ENCODE data around the gene COQ10A. TPM values are rescaled to one million over a fixed set of nuclear protein-coding genes. Genes with fewer than 3 reads are reported as not detected.

COQ10A gene
- 10 to 100 TPM in 1 of 4 donors, 1 to 10 TPM in 3; 2.8 to 11.0 (median 5.8) TPM for total RNA-seq

DNA sequence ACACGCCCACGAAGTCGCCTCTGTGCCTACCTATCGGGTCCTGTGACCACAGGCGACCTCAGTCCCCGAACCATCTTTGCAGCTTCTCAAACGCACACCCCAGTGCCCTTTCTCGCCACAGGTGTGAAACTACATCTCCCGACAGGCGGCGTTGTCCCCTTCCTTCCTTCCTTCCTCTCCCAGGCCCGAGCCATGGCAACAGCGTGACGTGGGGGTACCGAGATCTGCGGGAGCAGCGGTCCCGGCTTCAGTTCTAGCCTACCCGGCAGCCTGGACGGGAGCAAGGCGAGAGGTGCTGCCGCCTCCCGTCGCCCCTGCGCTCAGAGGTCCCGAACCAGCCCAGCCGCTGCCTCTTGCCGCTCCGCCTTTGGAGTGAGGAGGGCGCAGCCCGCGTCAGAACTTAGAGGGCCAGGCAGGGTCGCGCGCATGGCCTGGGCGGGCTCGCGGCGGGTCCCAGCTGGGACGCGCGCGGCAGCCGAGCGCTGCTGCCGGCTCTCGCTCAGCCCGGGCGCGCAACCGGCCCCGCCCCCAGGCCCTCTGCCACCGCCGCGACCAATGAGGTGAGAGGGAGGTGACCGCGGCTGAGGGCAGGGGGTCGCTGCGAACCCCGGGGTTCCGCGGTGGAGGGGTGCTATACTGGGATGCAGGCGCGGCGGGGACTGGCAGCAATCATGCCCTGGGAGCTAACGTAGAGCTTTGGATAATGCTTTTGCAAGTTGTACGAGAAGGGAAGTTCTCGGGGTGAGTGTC is at the start of gene COQ10A:
Gene COQ10A (plus strand): TSS at position 250 of the 750 bp plus-strand sequence. CDS start 177 bp downstream, at position 427.
- WGBS, 2 donors: 0% methylated on average over 32 to 65 of the region's 68 CpGs
- peak within 1 kb of the TSS; percentile 62 for H3K4me3 ChIP-seq (ENCODE audit: low read depth, poor library complexity, severe bottlenecking)
- TF ChIP-seq, protein P1, sequence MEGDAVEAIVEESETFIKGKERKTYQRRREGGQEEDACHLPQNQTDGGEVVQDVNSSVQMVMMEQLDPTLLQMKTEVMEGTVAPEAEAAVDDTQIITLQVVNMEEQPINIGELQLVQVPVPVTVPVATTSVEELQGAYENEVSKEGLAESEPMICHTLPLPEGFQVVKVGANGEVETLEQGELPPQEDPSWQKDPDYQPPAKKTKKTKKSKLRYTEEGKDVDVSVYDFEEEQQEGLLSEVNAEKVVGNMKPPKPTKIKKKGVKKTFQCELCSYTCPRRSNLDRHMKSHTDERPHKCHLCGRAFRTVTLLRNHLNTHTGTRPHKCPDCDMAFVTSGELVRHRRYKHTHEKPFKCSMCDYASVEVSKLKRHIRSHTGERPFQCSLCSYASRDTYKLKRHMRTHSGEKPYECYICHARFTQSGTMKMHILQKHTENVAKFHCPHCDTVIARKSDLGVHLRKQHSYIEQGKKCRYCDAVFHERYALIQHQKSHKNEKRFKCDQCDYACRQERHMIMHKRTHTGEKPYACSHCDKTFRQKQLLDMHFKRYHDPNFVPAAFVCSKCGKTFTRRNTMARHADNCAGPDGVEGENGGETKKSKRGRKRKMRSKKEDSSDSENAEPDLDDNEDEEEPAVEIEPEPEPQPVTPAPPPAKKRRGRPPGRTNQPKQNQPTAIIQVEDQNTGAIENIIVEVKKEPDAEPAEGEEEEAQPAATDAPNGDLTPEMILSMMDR (IDR thresholded peaks at IDR 0.05): peak in 1 of 3 donors; percentile 20
- TF ChIP-seq POLR2A (IDR thresholded peaks at IDR 0.05): no peak
- intact Hi-C loops (cut with DNase I; ENCODE audit: low total_unique reads): no loop called here
- peak; percentile 87 to 98 for DNase-seq (ENCODE audit: low spot score in 2 of 2)

DNA sequence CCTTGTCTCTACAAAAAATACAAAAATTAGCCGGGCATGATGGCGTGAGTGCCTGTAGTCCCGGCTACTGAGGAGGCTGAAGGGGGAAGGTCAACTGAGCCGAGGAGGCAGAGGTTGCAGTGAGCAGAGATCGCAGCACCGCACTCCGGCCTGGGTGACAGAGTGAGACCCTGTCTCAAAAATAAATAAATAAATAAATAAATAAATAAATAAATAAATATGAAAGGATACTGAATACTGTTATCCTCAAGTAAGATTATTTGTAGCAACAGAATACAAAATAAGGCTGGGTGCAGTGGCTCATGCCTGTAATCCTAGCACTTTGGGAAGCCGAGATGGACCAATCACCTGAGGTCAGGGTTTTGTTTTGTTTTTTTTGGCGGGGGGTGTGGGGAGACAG is 46.9 kb upstream of the COQ10A start:
- no peak for DNase-seq (ENCODE audit: low spot score in 2 of 2)
- intact Hi-C loops (cut with DNase I; ENCODE audit: low total_unique reads): loop anchor here (2.0 kb wide), 1 partner anchor 51 kb away; no protein-coding TSS in a partner anchor
- WGBS, 2 donors: 94 to 96% methylated on average over 9 of the region's 9 CpGs
- TF ChIP-seq, protein P1 (IDR thresholded peaks at IDR 0.05): no peak
- no peak for TF ChIP-seq POLR2A (IDR thresholded peaks at IDR 0.05)
- H3K4me3 ChIP-seq (ENCODE audit: low read depth, poor library complexity, severe bottlenecking): no peak overlapping the region

DNA sequence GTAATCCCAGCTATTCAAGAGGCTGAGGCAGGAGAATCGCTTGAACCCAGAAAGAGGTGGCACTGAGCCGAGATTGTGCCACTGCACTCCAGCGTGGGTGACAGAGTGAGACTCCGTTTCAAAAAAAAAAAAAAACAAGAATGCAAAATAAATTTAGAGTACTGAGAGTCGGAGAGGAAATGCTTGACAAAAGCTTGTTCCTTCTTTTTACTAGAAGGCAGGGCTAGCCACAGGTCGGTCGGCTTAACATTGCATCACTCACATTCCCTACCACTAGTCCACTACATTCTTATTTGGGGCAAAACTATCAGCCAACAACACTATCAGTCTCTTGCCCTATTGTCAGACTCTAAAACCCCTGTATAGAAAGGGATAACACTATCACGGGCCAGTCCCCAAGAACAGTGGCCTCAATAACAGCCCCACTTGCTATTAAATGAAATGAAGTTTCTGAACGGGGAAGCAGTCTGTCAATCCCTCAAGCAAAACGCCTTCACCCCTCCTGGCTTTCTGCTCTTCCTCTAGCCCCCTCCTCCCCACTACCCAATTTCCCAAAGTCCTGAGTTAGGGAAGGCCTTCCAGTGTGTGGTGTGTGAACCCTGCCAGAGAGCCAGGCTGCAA is 46.0 kb upstream of the COQ10A start:
- peak overlapping the region; percentile 83 for H3K4me3 ChIP-seq (ENCODE audit: low read depth, poor library complexity, severe bottlenecking)
- TF ChIP-seq, protein P1 (IDR thresholded peaks at IDR 0.05): no peak
- TF ChIP-seq POLR2A (IDR thresholded peaks at IDR 0.05): no peak
- intact Hi-C loops (cut with DNase I; ENCODE audit: low total_unique reads): loop anchor here (2.0 kb wide), 1 partner anchor 52 kb away; no protein-coding TSS in a partner anchor
- WGBS, 2 donors: 7 to 9% methylated on average over 10 of the region's 10 CpGs
- DNase-seq (ENCODE audit: low spot score in 2 of 2): no peak

DNA sequence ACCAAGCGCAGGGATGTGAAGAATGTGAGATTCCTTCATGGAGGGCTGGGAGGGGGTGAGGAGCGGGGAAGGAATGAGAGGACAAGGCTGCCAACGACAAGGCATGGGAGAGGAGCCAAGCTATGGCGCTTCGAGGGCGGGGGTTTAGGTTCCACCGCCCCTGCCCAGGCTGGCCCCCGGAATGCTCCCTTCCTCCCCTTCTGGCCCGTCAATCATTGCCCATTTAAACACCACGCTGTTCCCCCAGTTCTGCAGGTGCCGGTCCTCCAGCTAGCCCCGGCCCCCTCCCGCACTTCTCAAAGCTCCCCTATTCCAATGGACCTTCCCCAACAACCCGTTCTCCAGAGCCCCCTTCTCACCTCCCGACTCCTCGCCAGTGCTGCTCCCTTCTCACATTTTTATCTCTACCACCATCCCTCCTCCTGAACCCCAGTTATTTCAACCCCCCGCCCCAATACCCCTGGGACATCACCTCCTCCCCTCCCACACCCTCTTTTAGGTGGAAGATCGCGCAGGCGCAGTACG is 45.4 kb upstream of the COQ10A start:
- peak overlapping the region; percentile 83 for H3K4me3 ChIP-seq (ENCODE audit: low read depth, poor library complexity, severe bottlenecking)
- TF ChIP-seq POLR2A (IDR thresholded peaks at IDR 0.05): no peak
- TF ChIP-seq, protein P1 (IDR thresholded peaks at IDR 0.05): no peak
- DNase-seq (ENCODE audit: low spot score in 2 of 2): peak in 1 of 2 donors; percentile 92
- intact Hi-C loops (cut with DNase I; ENCODE audit: low total_unique reads): loop anchor here (2.0 kb wide), 1 partner anchor 52 kb away; no protein-coding TSS in a partner anchor
- WGBS, 2 donors: 1% methylated on average over 21 of the region's 21 CpGs

DNA sequence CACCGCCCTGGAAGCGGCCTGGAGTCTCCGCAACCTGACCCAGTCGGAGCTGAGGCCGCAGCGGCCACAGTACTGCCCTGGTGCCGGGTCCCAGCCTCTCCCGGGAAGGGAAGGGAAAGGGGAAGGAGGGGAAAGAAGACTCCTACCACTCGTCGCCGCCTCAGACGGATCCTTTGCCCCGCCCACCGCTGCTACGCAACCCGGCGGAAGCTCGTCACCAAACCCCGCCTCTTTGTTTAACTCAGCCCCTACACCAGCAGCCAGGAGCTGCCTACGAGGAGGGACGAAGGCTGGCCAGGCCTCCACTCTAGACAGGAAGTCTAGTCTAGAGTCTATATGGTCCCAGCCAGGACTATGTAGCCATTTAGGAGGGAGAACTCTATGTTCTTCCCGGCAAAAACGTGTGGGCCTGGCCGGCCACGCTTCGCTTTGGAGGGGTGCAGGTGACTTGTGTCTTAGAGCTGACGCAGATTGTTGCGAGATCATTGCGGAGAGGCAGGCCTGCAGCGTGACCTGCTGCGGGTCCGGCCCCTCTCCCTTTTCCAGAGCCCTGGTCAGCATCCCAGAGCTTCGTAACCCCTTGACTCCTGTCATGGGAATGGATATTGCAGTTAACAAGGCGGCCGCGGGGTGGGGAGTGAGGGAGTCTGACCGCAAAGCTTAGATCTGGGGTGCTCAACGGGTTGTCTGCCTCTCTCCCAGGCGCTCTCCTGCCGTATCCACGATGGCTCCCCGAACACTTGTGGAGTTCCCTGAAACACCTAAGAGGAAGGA is 44.8 kb upstream of the COQ10A start, which contains the start of gene RNF41:
Gene RNF41 (minus strand): TSS at position 166 of the 774 bp plus-strand sequence. CDS start 7,875 bp downstream, outside the sequence.
- TF ChIP-seq POLR2A (IDR thresholded peaks at IDR 0.05): peak in 1 of 2 donors; percentile 94
- TF ChIP-seq, protein P1 (IDR thresholded peaks at IDR 0.05): no peak
- peak within 1 kb of the TSS; percentile 83 for H3K4me3 ChIP-seq (ENCODE audit: low read depth, poor library complexity, severe bottlenecking)
- 0% methylated on average over 35 to 42 of the region's 42 CpGs for WGBS, 2 donors
- intact Hi-C loops (cut with DNase I; ENCODE audit: low total_unique reads): loop anchor here (2.0 kb wide), 1 partner anchor 53 kb away; no protein-coding TSS in a partner anchor
- DNase-seq (ENCODE audit: low spot score in 2 of 2): peak; percentile 98 to 100

All from lower leg skin (tissue), 4 donors.